ENCODE data around the gene PBRM1. TPM values are rescaled to one million over a fixed set of nuclear protein-coding genes. Genes with fewer than 3 reads are reported as not detected.
"Not testable (repeated sequence)": the region's sequence is repeated elsewhere in the genome, so short reads cannot be mapped to it uniquely, and the experiment has no call there.

PBRM1 gene
- total and polyA plus RNA-seq, 2 experiments from 2014 or later = 50.9 to 77.4 TPM

GRCh38 chr3:52730681-52731080 lies 45.0 kb upstream of the PBRM1 start:
- no peaks in the 10 kb centered on the region for H3K4me1 ChIP-seq (ENCODE audit: insufficient read depth)
- H3K9me3 ChIP-seq (ENCODE audit: low read depth) = no peaks in the 10 kb centered on the region
- H3K79me2 ChIP-seq = no peaks in the 10 kb centered on the region
- H3K36me3 ChIP-seq (replicated peaks; ENCODE audit: insufficient read depth, low read depth) = no peaks in the 10 kb centered on the region
- no peak overlapping the region for H3K4me3 ChIP-seq
- no peak overlapping the region for H3K4me2 ChIP-seq
- TF ChIP-seq EZH2phosphoT487 (IDR thresholded peaks at IDR 0.05; ENCODE audit: low read depth, severe bottlenecking, unreplicated experiment) = no peak
- no peak for TF ChIP-seq CTCF (IDR thresholded peaks at IDR 0.05; ENCODE audit: poor library complexity)
- no peak for TF ChIP-seq EZH2 (IDR thresholded peaks at IDR 0.05; ENCODE audit: borderline replicate concordance)
- no peak overlapping the region for H3K27ac ChIP-seq
- no peaks in the 10 kb centered on the region for H3K27me3 ChIP-seq
- H2AFZ ChIP-seq = no peak overlapping the region
- DNase-seq (ENCODE audit: low spot score) = no peak
- H3K9me2 ChIP-seq (replicated peaks; ENCODE audit: insufficient read depth) = no peaks in the 10 kb centered on the region
- H4K20me1 ChIP-seq (ENCODE audit: insufficient read depth, poor library complexity, severe bottlenecking) = no peaks in the 10 kb centered on the region

GRCh38 chr3:52728753-52729152 lies 43.0 kb upstream of the PBRM1 start:
- H3K9me2 ChIP-seq (replicated peaks; ENCODE audit: insufficient read depth); H2AFZ ChIP-seq; H3K4me3 ChIP-seq; DNase-seq (ENCODE audit: low spot score); H3K27me3 ChIP-seq; H3K27ac ChIP-seq; H3K4me2 ChIP-seq; H4K20me1 ChIP-seq (ENCODE audit: insufficient read depth, poor library complexity, severe bottlenecking); H3K79me2 ChIP-seq; H3K4me1 ChIP-seq (ENCODE audit: insufficient read depth); H3K36me3 ChIP-seq (replicated peaks; ENCODE audit: insufficient read depth, low read depth); H3K9me3 ChIP-seq (ENCODE audit: low read depth): not testable (repeated sequence)
- 75% methylated on average over 3 of the region's 3 CpGs for WGBS (ENCODE audit: low lambda C conversion rate, missing lambda C conversion rate)

GRCh38 chr3:52724511-52724910 lies 38.8 kb upstream of the PBRM1 start:
- Histone ChIP-seq H3K79me2 (no peaks in the 10 kb centered on the region), H3K4me2 (no peak overlapping the region), H3K4me1 (ENCODE audit: insufficient read depth) (no peaks in the 10 kb centered on the region), H3K27me3 (no peaks in the 10 kb centered on the region), H3K9me3 (ENCODE audit: low read depth) (no peaks in the 10 kb centered on the region), H3K27ac (no peak overlapping the region), H4K20me1 (ENCODE audit: insufficient read depth, poor library complexity, severe bottlenecking) (no peaks in the 10 kb centered on the region), H3K9me2 (replicated peaks; ENCODE audit: insufficient read depth) (no peaks in the 10 kb centered on the region), H2AFZ (no peak overlapping the region), H3K36me3 (replicated peaks; ENCODE audit: insufficient read depth, low read depth) (no peaks in the 10 kb centered on the region), H3K4me3 (no peak overlapping the region)
- DNase-seq (ENCODE audit: low spot score) = no peak
- 85% methylated on average over 1 of the region's 1 CpG for WGBS (ENCODE audit: low lambda C conversion rate, missing lambda C conversion rate)
- TF ChIP-seq EZH2phosphoT487 (IDR thresholded peaks at IDR 0.05; ENCODE audit: low read depth, severe bottlenecking, unreplicated experiment) (no peak), EZH2 (IDR thresholded peaks at IDR 0.05; ENCODE audit: borderline replicate concordance) (no peak), CTCF (IDR thresholded peaks at IDR 0.05; ENCODE audit: poor library complexity) (no peak)

- TF ChIP-seq EZH2phosphoT487 (IDR thresholded peaks at IDR 0.05; ENCODE audit: low read depth, severe bottlenecking, unreplicated experiment) = no peak
- TF ChIP-seq CTCF (IDR thresholded peaks at IDR 0.05; ENCODE audit: poor library complexity) = no peak
- no peak for TF ChIP-seq EZH2 (IDR thresholded peaks at IDR 0.05; ENCODE audit: borderline replicate concordance)
- H3K4me1 ChIP-seq (ENCODE audit: insufficient read depth) = no peaks in the 10 kb centered on the region
- H3K9me3 ChIP-seq (ENCODE audit: low read depth) = no peaks in the 10 kb centered on the region
- WGBS (ENCODE audit: low lambda C conversion rate, missing lambda C conversion rate) = 95% methylated on average over 5 of the region's 5 CpGs
- no peaks in the 10 kb centered on the region for H3K79me2 ChIP-seq
- H3K9me2 ChIP-seq (replicated peaks; ENCODE audit: insufficient read depth) = no peaks in the 10 kb centered on the region
- no peaks in the 10 kb centered on the region for H3K27me3 ChIP-seq
- no peak for DNase-seq (ENCODE audit: low spot score)
- no peaks in the 10 kb centered on the region for H4K20me1 ChIP-seq (ENCODE audit: insufficient read depth, poor library complexity, severe bottlenecking)
- no peak overlapping the region for H2AFZ ChIP-seq
- H3K36me3 ChIP-seq (replicated peaks; ENCODE audit: insufficient read depth, low read depth) = no peaks in the 10 kb centered on the region
- H3K4me3 ChIP-seq = no peak overlapping the region
- H3K27ac ChIP-seq = no peak overlapping the region
- H3K4me2 ChIP-seq = no peak overlapping the region
Observed at GRCh38 chr3:52723935-52724334, 38.2 kb upstream of the PBRM1 start.
